DOHH2 (cell line): ENCODE data around the gene C1orf232.

Experiments used
- H3F3A ChIP-seq: fragments of 200-600 bp; sonication (generic), shearing (Covaris generic); 2 replicates; pipeline ENCODE4 v1.6.0; 2016; ENCODE audit warnings: antibody characterized with exemption, mild to moderate bottlenecking; ENCODE audit not compliant: control insufficient read depth, insufficient read depth
- H3K27ac ChIP-seq: fragments of 200-600 bp; sonication (generic); 2 replicates; pipeline ENCODE4 v1.5.1; 2014; ENCODE audit warnings: low read depth, mild to moderate bottlenecking, low read length, moderate library complexity
- H3K27me3 ChIP-seq: fragments of 200-600 bp; sonication (generic); 2 replicates; pipeline ENCODE4 v1.6.1; 2014; ENCODE audit warnings: mild to moderate bottlenecking, low read length, mixed read lengths; ENCODE audit not compliant: control insufficient read depth
- H3K36me3 ChIP-seq: fragments of 200-600 bp; sonication (generic); 2 replicates; pipeline ENCODE4 v1.6.1; 2014; ENCODE audit warnings: mild to moderate bottlenecking, low read length, moderate library complexity, mixed read lengths; ENCODE audit not compliant: control insufficient read depth
- H3K4me1 ChIP-seq: fragments of 200-600 bp; sonication (generic); 2 replicates; pipeline ENCODE4 v1.6.1; 2014; ENCODE audit warnings: mild to moderate bottlenecking, low read length, mixed read lengths; ENCODE audit not compliant: control insufficient read depth
- H3K4me2 ChIP-seq: fragments of 200-600 bp; sonication (generic); 2 replicates; pipeline ENCODE4 v1.6.0; 2014; ENCODE audit warnings: mild to moderate bottlenecking, low read length, moderate library complexity
- H3K4me3 ChIP-seq: fragments of 200-600 bp; sonication (generic); 2 replicates; pipeline ENCODE4 v1.5.1; 2014; ENCODE audit warnings: mild to moderate bottlenecking, low read length, mixed read lengths
- H3K79me2 ChIP-seq: fragments of 200-600 bp; sonication (generic); 2 replicates; pipeline ENCODE4 v1.6.1; 2014; ENCODE audit warnings: mild to moderate bottlenecking, low read length, mixed read lengths; ENCODE audit not compliant: control insufficient read depth
- H3K9me2 ChIP-seq: fragments of 200-600 bp; sonication (generic); replicated peaks from 2 replicates; pipeline ENCODE4 v1.6.1; 2014; ENCODE audit warnings: mild to moderate bottlenecking, low read length, mixed read lengths; ENCODE audit not compliant: control insufficient read depth
- H3K9me3 ChIP-seq: fragments of 200-600 bp; sonication (generic); 2 replicates; pipeline ENCODE4 v1.6.1; 2014; ENCODE audit warnings: antibody characterized with exemption, low read length, mixed read lengths; ENCODE audit not compliant: control insufficient read depth, insufficient read depth
- H4K20me1 ChIP-seq: fragments of 200-600 bp; sonication (generic); 2 replicates; pipeline ENCODE4 v1.6.0; 2014; ENCODE audit warnings: low read depth, mild to moderate bottlenecking, antibody characterized with exemption, low read length, moderate library complexity; ENCODE audit not compliant: control insufficient read depth, insufficient read depth
- EZH2phosphoT487 ChIP-seq: fragments of 200-600 bp; sonication (generic); IDR thresholded peaks from 2 replicates; pipeline ENCODE4 v1.6.1; 2017; ENCODE audit warnings: borderline replicate concordance, mild to moderate bottlenecking, antibody characterized with exemption, low read length, moderate library complexity, mixed read lengths
- TF ChIP-seq, protein P1 (sequence below): fragments of 200-600 bp; sonication (generic); IDR thresholded peaks from one replicate; pipeline ENCODE4 v1.5.1; 2014; ENCODE audit warnings: antibody characterized with exemption, mild to moderate bottlenecking, low read depth, low read length; ENCODE audit not compliant: poor library complexity, severe bottlenecking

C1orf232 gene

GRCh38 chr1:26155370-26156284, 13.1 kb downstream of the C1orf232 start:
- H3K9me3 ChIP-seq = no peaks in the 10 kb centered on the region
- no peaks in the 10 kb centered on the region for H3F3A ChIP-seq
- no peak overlapping the region for H3K27ac ChIP-seq
- no peak overlapping the region for H3K4me3 ChIP-seq
- H4K20me1 ChIP-seq = no peaks in the 10 kb centered on the region
- H3K79me2 ChIP-seq = no peaks in the 10 kb centered on the region
- peaks cover 4% of the 10 kb centered on the region for H3K4me1 ChIP-seq
- no peaks in the 10 kb centered on the region for H3K9me2 ChIP-seq
- TF ChIP-seq, protein P1, sequence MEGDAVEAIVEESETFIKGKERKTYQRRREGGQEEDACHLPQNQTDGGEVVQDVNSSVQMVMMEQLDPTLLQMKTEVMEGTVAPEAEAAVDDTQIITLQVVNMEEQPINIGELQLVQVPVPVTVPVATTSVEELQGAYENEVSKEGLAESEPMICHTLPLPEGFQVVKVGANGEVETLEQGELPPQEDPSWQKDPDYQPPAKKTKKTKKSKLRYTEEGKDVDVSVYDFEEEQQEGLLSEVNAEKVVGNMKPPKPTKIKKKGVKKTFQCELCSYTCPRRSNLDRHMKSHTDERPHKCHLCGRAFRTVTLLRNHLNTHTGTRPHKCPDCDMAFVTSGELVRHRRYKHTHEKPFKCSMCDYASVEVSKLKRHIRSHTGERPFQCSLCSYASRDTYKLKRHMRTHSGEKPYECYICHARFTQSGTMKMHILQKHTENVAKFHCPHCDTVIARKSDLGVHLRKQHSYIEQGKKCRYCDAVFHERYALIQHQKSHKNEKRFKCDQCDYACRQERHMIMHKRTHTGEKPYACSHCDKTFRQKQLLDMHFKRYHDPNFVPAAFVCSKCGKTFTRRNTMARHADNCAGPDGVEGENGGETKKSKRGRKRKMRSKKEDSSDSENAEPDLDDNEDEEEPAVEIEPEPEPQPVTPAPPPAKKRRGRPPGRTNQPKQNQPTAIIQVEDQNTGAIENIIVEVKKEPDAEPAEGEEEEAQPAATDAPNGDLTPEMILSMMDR = no peak
- TF ChIP-seq EZH2phosphoT487 = no peak
- no peak overlapping the region for H3K4me2 ChIP-seq
- H3K27me3 ChIP-seq = peaks cover 56% of the 10 kb centered on the region
- no peaks in the 10 kb centered on the region for H3K36me3 ChIP-seq

GRCh38 chr1:26154750-26155149, 14.0 kb downstream of the C1orf232 start:
- no peak overlapping the region for H3K4me3 ChIP-seq
- H3K79me2 ChIP-seq = no peaks in the 10 kb centered on the region
- H3K9me3 ChIP-seq = no peaks in the 10 kb centered on the region
- H3K27me3 ChIP-seq = peaks cover 61% of the 10 kb centered on the region
- H3K4me1 ChIP-seq = peaks cover 3% of the 10 kb centered on the region
- H3K9me2 ChIP-seq = no peaks in the 10 kb centered on the region
- no peaks in the 10 kb centered on the region for H3K36me3 ChIP-seq
- TF ChIP-seq, protein P1 = no peak
- no peak for TF ChIP-seq EZH2phosphoT487
- no peak overlapping the region for H3K27ac ChIP-seq
- no peaks in the 10 kb centered on the region for H3F3A ChIP-seq
- no peaks in the 10 kb centered on the region; the same call in 1 of the 2 replicates for H4K20me1 ChIP-seq
- no peak overlapping the region for H3K4me2 ChIP-seq

DNA sequence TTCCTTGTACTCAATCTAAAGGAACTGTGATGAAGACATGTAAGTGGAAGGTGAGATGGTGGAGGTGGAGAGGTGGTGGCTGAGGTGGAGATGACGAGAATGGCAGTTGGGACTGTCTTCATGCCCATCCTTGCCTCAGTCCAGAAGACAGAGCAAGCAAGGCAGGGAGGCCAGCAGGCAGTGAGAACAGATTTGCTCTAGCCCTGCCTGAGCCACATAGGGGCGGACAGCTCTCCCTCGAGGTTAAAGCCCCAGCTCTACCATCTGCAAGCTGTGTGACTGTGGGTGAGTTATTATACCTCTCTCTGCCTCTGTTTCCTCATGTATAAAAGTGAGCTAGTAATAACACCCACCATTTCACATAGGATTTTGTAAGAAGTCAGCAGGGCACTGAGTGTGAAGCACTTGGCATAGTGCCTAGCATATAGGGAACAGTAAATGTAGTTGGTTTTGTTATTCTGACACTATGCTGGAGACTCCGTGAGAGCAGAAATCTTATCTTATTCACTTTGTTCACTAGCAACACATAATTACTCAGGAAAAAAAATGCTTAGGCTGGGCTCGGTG, 14.7 kb downstream of the C1orf232 start:
- H3K27me3 ChIP-seq = peaks cover 60% of the 10 kb centered on the region

More for the DNA sequence above, 14.7 kb downstream of the C1orf232 start:
- H3K4me2 ChIP-seq = no peak overlapping the region
- H3K4me3 ChIP-seq = no peak overlapping the region
- no peaks in the 10 kb centered on the region for H3K9me3 ChIP-seq
- H3F3A ChIP-seq = no peaks in the 10 kb centered on the region
- no peaks in the 10 kb centered on the region; the same call in 1 of the 2 replicates for H4K20me1 ChIP-seq
- no peaks in the 10 kb centered on the region for H3K4me1 ChIP-seq
- H3K27ac ChIP-seq = no peak overlapping the region
- no peaks in the 10 kb centered on the region for H3K9me2 ChIP-seq
- no peaks in the 10 kb centered on the region for H3K36me3 ChIP-seq
- TF ChIP-seq, protein P1 = no peak
- no peak for TF ChIP-seq EZH2phosphoT487
- H3K79me2 ChIP-seq = no peaks in the 10 kb centered on the region
